Natural killer cell (primary cell): ENCODE measurements around the gene SLC25A10. TPM values are rescaled to one million over a fixed set of nuclear protein-coding genes. Genes with fewer than 3 reads are reported as not detected.

Experiments
- ATAC-seq, 3 donors: fragments of 150-1000 bp in 2 of 3; fragments of 200-7000 bp in 1 of 3; cut with Tn5 transposase; 1 replicate in 1 of 3; 2 replicates in 2 of 3; pipeline ENCODE4 v1.10.0; 2021; ENCODE audit warnings: mild to moderate bottlenecking in 2 of 3, moderate library complexity in 2 of 3
- DNase-seq, 2 donors: peaks; one replicate each; pipeline versions ENCODE4 v3.0.0 to v3.0.0-alpha.2; 2013 to 2021; ENCODE audit warnings: mixed read lengths in 1 of 2
- H3K27ac ChIP-seq: one replicate; pipeline ENCODE4 v1.5.1; 2013; ENCODE audit warnings: mild to moderate bottlenecking, low read length
- H3K27me3 ChIP-seq: one replicate; pipeline ENCODE4 v1.6.1; 2013; ENCODE audit warnings: low read length; ENCODE audit not compliant: control insufficient read depth, insufficient read depth
- H3K36me3 ChIP-seq: one replicate; pipeline ENCODE4 v1.6.1; 2013; ENCODE audit warnings: low read length; ENCODE audit not compliant: control insufficient read depth, insufficient read depth
- H3K4me1 ChIP-seq: one replicate; pipeline ENCODE4 v1.6.1; 2013; ENCODE audit warnings: low read length; ENCODE audit not compliant: control insufficient read depth, insufficient read depth
- H3K4me3 ChIP-seq: one replicate; pipeline ENCODE4 v1.5.1; 2013; ENCODE audit warnings: low read length
- H3K9me3 ChIP-seq: one replicate; pipeline ENCODE4 v1.6.1; 2013; ENCODE audit warnings: low read length; ENCODE audit not compliant: control insufficient read depth, insufficient read depth
- H3K27ac Mint-ChIP-seq, 2 donors: one replicate each; pipeline ENCODE4 v1.8.0; 2022; ENCODE audit warnings: mild to moderate bottlenecking in 2 of 2, mixed read lengths in 2 of 2, moderate library complexity in 1 of 2
- H3K27me3 Mint-ChIP-seq, 2 donors: one replicate each; pipeline ENCODE4 v1.8.0; 2022; ENCODE audit warnings: low read depth in 2 of 2, mixed read lengths in 2 of 2
- H3K36me3 Mint-ChIP-seq: one replicate; pipeline ENCODE4 v1.8.0; 2022; ENCODE audit warnings: mixed read lengths
- H3K4me1 Mint-ChIP-seq, 2 donors: one replicate each; pipeline ENCODE4 v1.8.0; 2022; ENCODE audit warnings: mixed read lengths in 2 of 2
- H3K4me3 Mint-ChIP-seq: one replicate; pipeline ENCODE4 v1.8.0; 2022; ENCODE audit warnings: mild to moderate bottlenecking, moderate library complexity, mixed read lengths
- H3K9me3 Mint-ChIP-seq, 2 donors: one replicate each; pipeline ENCODE4 v1.8.0; 2022; ENCODE audit warnings: mixed read lengths in 2 of 2
- CTCF ChIP-seq: fragments of 200-600 bp; IDR thresholded peaks from one replicate; pipeline ENCODE4 v1.8.0; 2022; ENCODE audit warnings: antibody characterized with exemption
- WGBS: methylation state at CpG from one replicate; pipeline ENCODE4 v1.1.7; 2013; ENCODE audit warnings: missing lambda C conversion rate; ENCODE audit not compliant: insufficient coverage; 5-methylcytosine and 5-hydroxymethylcytosine counted together
- intact Hi-C: fragments of 100-400 bp; cut with micrococcal nuclease; formaldehyde crosslinking; loops from one replicate; pipeline ENCODE4 v1.14.2; 2022
- total RNA-seq, 4 donors: library from RNA; stranded (reverse); fragments of 120-200 nt in 1 of 4; gene quantifications; one replicate each; pipeline versions ENCODE4 v1.2.3 to v1.2.4, GENCODE V29; 2013 to 2022

SLC25A10 gene
- total RNA-seq, 3 donors from 2014 or later (not counting 1 experiment from before 2014, with no cell fraction given): 5.7 to 6.3 (median 5.8) TPM

DNA sequence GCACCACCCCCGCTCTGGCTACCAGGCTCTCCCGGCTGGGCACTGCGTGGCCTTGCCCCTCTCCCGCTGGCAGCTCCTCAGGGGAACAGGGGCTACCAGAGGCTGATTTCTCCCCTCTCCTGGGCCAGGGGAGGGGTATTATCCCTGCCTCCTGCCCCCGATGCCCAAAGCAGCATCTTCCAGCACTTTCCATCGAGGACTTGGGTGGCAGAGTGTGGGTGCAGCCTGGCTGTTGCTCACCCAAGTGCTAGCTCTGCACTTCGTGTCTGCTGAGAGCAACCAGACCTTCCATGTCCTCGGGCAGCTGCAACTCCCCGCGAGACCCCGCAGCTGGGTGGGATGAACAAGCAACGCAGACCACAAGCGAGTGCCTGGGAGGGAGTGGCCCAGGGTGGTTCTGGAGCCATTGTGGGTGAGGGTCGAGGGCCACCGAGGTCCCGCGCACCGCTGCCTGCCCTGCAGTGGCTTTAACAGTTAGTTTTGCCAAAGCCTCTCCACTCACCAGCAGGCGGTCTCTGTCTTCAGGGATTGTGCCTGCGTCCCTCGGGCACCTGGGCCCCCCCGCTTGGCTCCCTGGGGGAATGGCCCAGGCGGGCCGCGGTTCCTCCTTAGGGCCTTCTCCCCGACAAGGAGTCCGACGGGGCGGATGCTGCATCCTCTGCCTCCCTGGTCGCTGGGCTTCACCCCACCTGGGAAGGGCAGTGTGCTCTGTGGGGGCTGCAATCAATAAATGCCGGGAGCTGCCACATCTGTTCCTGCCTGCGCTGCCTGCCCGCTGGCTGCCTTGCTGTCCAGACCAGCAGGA, 8.4 kb downstream of the SLC25A10 start:
- Mint-ChIP-seq H3K36me3 (no peaks in the 10 kb centered on the region), H3K27ac (no peak overlapping the region), H3K4me1 (no peaks in the 10 kb centered on the region), H3K9me3 (no peaks in the 10 kb centered on the region), H3K27me3 (peaks cover 0 to 7% of the 10 kb centered on the region in 2 donors), H3K4me3 (no peak overlapping the region)
- no peak overlapping the region for H3K4me3 ChIP-seq
- no peaks in the 10 kb centered on the region for H3K9me3 ChIP-seq
- H3K27ac ChIP-seq: no peak overlapping the region
- intact Hi-C loops: no loop called here
- no peak for ATAC-seq
- DNase-seq: no peak
- H3K4me1 ChIP-seq: no peaks in the 10 kb centered on the region
- no peaks in the 10 kb centered on the region for H3K27me3 ChIP-seq
- WGBS: 91% methylated on average over 33 of the region's 33 CpGs
- no peak for TF ChIP-seq CTCF
- H3K36me3 ChIP-seq: no peaks in the 10 kb centered on the region

GRCh38 chr17:81722184-81723120, 10.4 kb downstream of the SLC25A10 start:
- WGBS: 58% methylated on average over 10 of the region's 10 CpGs
- intact Hi-C loops: no loop called here
- ATAC-seq: no peak
- H3K9me3 Mint-ChIP-seq: no peaks in the 10 kb centered on the region
- H3K27ac Mint-ChIP-seq: no peak overlapping the region
- peaks cover 0 to 7% of the 10 kb centered on the region in 2 donors for H3K27me3 Mint-ChIP-seq
- H3K4me1 Mint-ChIP-seq: no peaks in the 10 kb centered on the region
- peak in 1 of 2 donors; percentile 5 for DNase-seq
- no peak overlapping the region for H3K27ac ChIP-seq
- TF ChIP-seq CTCF: no peak
- H3K9me3 ChIP-seq: no peaks in the 10 kb centered on the region
- no peaks in the 10 kb centered on the region for H3K36me3 ChIP-seq
- no peak overlapping the region for H3K4me3 Mint-ChIP-seq
- no peaks in the 10 kb centered on the region for H3K36me3 Mint-ChIP-seq
- H3K4me3 ChIP-seq: no peak overlapping the region
- no peaks in the 10 kb centered on the region for H3K4me1 ChIP-seq
- H3K27me3 ChIP-seq: no peaks in the 10 kb centered on the region

- Mint-ChIP-seq H3K27me3 (peaks cover 0 to 7% of the 10 kb centered on the region in 2 donors), H3K4me1 (no peaks in the 10 kb centered on the region), H3K36me3 (no peaks in the 10 kb centered on the region), H3K9me3 (no peaks in the 10 kb centered on the region), H3K27ac (no peak overlapping the region), H3K4me3 (no peak overlapping the region)
- no peaks in the 10 kb centered on the region for H3K4me1 ChIP-seq
- no peak overlapping the region for H3K27ac ChIP-seq
- no peak for DNase-seq
- no peaks in the 10 kb centered on the region for H3K36me3 ChIP-seq
- no peak for TF ChIP-seq CTCF
- no peak overlapping the region for H3K4me3 ChIP-seq
- intact Hi-C loops: no loop called here
- 63% methylated on average over 10 of the region's 12 CpGs for WGBS
- ATAC-seq: no peak
- no peaks in the 10 kb centered on the region for H3K27me3 ChIP-seq
- no peaks in the 10 kb centered on the region for H3K9me3 ChIP-seq
Observed at GRCh38 chr17:81723651-81724209, 11.6 kb downstream of the SLC25A10 start.
